Spinal cord (tissue), 10 donors: ENCODE results near the gene ARHGDIG. TPM values are rescaled to one million over a fixed set of nuclear protein-coding genes. Genes with fewer than 3 reads are reported as not detected.

ENCODE experiments used
- DNase-seq, 6 donors: peaks; one replicate each; pipeline versions ENCODE4 v3.0.0 to v3.0.0-alpha.2; 2013 to 2015; ENCODE audit warnings: low spot score in 6 of 6, low read depth in 4 of 6
- H3K27ac ChIP-seq: one replicate; pipeline ENCODE4 v1.5.1; 2013; ENCODE audit warnings: low read depth, low read length, control low read depth
- H3K27me3 ChIP-seq: one replicate; pipeline ENCODE4 v1.6.1; 2013; ENCODE audit warnings: low read length; ENCODE audit not compliant: control insufficient read depth, insufficient read depth
- H3K36me3 ChIP-seq: one replicate; pipeline ENCODE4 v1.6.1; 2013; ENCODE audit warnings: low read length; ENCODE audit not compliant: control insufficient read depth, insufficient read depth
- H3K4me1 ChIP-seq: one replicate; pipeline ENCODE4 v1.6.1; 2013; ENCODE audit warnings: low read length; ENCODE audit not compliant: control insufficient read depth, insufficient read depth
- H3K4me3 ChIP-seq: one replicate; pipeline ENCODE4 v1.5.1; 2013; ENCODE audit warnings: low read depth, low read length, control low read depth
- H3K9me3 ChIP-seq: one replicate; pipeline ENCODE4 v1.6.1; 2013; ENCODE audit warnings: low read length; ENCODE audit not compliant: control insufficient read depth, insufficient read depth
- WGBS: methylation state at CpG from one replicate; pipeline ENCODE4 v1.1.5; 2013; ENCODE audit warnings: missing lambda C conversion rate; ENCODE audit not compliant: insufficient coverage; 5-methylcytosine and 5-hydroxymethylcytosine counted together
- polyA plus RNA-seq, 2 donors: library from polyadenylated mRNA; unstranded; fragments of 120-200 nt; gene quantifications; one replicate each; pipeline ENCODE4 v1.2.1, GENCODE V29; 2013; ENCODE audit not compliant: insufficient read length in 2 of 2
- total RNA-seq, 2 donors: library from RNA; depleted of rRNA in 1 of 2; stranded (reverse); fragments of 120-200 nt in 1 of 2; fragments of >200 nt in 1 of 2; gene quantifications; one replicate each; pipeline versions ENCODE4 v1.2.3 to v1.2.4, GENCODE V29; 2013 to 2014
- donor health status: healthy.

The ARHGDIG gene
- total and polyA plus RNA-seq, 4 donors: 24.9 to 120 (median 78.4) TPM

DNA sequence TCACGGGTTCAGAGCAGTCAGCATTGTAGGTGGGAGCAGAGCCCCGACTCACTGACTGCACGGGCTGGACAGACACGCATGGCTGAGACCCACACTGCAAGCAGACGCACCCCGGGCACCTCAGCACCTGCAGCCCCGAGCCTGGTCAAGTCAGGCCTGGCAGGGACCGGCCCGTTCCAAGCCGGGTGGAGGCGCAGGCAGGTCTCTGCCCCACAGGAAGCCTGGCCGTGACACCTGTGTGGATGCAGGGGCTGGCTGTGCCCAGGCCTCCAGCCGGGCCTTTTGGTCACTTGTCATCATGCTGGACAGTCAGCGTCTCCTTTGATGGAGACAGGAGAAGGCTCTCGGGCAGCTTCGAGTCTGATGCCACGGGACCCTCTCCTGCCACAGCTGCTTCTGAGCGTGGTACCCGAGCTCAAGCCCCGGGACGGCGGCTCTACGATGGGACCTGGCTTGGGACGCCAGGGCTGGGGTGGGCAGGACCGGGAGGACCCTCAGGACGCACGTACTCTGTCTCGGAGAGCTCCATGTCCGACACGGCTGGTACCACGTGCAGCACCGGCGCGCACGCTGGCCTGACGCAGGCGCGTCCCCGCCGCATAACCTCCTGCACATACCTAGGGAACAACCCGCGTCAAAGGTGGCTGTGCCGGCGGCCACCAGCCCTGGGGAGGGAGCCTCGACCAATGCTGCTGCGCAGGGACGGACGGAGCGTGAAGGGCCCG is 10.5 kb downstream of the ARHGDIG start:
- DNase-seq: no peak
- Histone ChIP-seq H3K27me3 (no peaks in the 10 kb centered on the region), H3K36me3 (peaks cover 85% of the 10 kb centered on the region), H3K4me3 (no peak overlapping the region), H3K4me1 (no peaks in the 10 kb centered on the region), H3K9me3 (no peaks in the 10 kb centered on the region), H3K27ac (no peak overlapping the region)
- WGBS: 95% methylated on average over 50 of the region's 50 CpGs

DNA sequence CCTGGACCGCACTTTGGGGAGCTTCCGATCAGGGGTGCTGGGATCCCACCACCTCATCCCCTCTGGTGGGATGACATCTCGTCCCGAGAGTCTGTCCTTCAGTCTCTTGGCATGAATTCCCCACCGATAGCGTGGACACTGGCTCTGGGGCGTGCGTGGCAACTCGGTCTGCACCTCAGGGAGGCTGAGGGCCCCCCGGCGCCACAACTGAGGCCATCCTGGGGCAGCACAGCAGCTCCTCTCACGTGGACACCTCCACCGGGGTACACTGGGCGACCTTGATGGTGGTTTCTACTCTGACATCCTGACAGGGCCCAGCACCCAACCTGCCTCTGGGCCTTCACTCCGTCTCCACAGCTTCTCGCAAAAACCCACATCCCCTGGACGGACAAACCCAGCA is 11.1 kb downstream of the ARHGDIG start:
- 98% methylated on average over 17 of the region's 17 CpGs for WGBS
- no peak overlapping the region for H3K27ac ChIP-seq
- no peaks in the 10 kb centered on the region for H3K9me3 ChIP-seq
- no peaks in the 10 kb centered on the region for H3K4me1 ChIP-seq
- H3K27me3 ChIP-seq: no peaks in the 10 kb centered on the region
- DNase-seq: no peak
- peaks cover 87% of the 10 kb centered on the region for H3K36me3 ChIP-seq
- H3K4me3 ChIP-seq: no peak overlapping the region

DNA sequence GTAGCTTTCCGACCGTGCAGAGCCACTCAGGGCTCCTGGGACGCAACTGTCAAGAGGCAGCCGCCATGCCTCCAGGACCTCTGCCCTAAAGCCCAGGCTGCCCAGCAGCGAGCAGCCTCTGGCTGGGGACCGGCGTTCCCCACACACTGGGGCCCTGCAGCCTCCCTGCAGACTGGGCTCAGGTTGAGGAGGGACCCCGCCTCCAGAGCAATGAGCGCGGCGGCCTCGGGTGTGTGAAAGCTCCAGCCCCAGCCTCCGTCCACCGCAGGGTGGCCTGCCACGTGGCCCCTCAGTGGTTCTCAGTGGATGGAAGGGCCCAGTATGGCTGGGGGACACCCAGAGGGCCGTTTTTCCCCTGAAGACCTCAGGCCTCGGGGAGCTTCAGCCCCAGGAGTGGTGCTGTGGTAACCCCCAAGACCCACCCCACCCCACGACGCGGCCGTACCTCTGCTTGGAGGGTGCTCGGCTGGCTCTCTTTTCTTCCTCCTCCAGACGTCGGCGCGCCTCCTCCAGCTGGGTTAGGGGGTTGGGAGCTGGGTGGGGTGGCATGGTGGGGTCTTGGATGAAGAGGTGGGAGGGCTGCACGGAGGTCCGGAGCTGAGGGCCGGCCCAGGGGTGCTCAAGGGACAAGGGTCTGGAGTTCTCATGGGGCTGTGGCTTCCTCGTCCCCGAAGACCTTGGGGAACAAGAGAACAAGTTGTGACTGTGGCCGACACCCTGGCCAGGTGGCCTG is 12.8 kb downstream of the ARHGDIG start:
- 92% methylated on average over 14 of the region's 32 CpGs for WGBS
- no peaks in the 10 kb centered on the region for H3K27me3 ChIP-seq
- H3K4me3 ChIP-seq: no peak overlapping the region
- peaks cover 87% of the 10 kb centered on the region for H3K36me3 ChIP-seq
- H3K9me3 ChIP-seq: no peaks in the 10 kb centered on the region
- no peak for DNase-seq
- no peaks in the 10 kb centered on the region for H3K4me1 ChIP-seq
- no peak overlapping the region for H3K27ac ChIP-seq

DNA sequence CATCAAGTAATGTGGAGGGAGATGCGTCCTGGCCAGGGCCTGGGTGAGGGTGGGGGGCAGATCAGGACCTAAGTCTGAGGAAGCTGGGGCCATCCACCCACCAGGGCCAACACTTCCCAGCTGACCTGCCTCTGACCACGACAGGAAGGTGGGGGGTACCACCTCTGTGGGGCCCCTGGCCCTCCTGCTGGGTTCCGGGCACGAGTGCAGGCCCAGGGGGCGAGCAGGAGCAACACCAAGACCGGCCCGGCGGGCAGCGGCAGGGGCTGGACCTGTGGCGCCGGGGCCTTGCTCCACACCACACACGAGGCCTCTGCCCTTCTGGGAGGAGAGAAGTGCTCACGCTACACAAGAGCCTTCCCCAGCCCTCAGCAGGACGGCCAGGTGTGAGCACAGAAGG is 15.9 kb downstream of the ARHGDIG start:
- Histone ChIP-seq H3K4me1 (no peaks in the 10 kb centered on the region), H3K27me3 (no peaks in the 10 kb centered on the region), H3K4me3 (no peak overlapping the region), H3K36me3 (peaks cover 64% of the 10 kb centered on the region), H3K9me3 (no peaks in the 10 kb centered on the region), H3K27ac (no peak overlapping the region)
- whole genome bisulfite sequencing: 90% methylated on average over 13 of the region's 14 CpGs
- DNase-seq: no peak

DNA sequence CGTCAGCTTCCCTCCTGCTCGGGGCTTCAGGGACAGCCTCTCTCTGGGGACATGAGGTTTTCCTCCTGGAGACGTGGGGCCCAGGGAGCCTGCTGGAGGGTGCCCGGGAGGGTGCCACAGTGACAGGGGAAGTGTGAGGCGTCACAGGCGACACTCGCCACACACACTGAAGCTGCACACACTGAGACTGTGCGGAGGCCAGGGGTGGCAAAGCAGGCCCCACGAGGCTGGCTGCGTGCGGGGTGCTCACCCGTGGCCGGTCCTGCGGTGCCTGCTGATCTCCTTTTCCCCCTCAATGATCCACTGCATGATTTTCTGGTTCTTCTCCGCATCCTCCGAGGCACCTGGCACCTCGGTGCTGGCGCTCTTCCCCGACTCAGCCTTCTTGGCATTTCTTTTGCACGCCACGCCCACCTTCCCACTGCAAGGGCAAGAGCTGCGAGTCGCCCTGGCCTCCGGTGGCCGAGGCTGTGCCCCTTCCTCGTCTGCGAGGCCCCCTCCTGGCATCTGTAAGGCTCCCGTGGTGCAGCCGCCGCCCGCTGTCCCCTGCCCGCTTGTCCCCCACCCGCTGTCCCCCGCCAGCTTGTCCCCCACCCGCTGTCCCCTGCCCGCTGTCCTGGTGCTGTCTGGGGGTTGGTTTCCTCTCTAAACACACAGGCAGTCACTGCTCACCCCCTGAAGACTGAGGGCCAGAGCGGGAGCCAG is 16.6 kb downstream of the ARHGDIG start:
- no peak overlapping the region for H3K4me3 ChIP-seq
- no peaks in the 10 kb centered on the region for H3K4me1 ChIP-seq
- DNase-seq: no peak
- no peaks in the 10 kb centered on the region for H3K9me3 ChIP-seq
- no peaks in the 10 kb centered on the region for H3K27me3 ChIP-seq
- H3K27ac ChIP-seq: no peak overlapping the region
- 91% methylated on average over 28 of the region's 37 CpGs for WGBS
- peaks cover 60% of the 10 kb centered on the region for H3K36me3 ChIP-seq

DNA sequence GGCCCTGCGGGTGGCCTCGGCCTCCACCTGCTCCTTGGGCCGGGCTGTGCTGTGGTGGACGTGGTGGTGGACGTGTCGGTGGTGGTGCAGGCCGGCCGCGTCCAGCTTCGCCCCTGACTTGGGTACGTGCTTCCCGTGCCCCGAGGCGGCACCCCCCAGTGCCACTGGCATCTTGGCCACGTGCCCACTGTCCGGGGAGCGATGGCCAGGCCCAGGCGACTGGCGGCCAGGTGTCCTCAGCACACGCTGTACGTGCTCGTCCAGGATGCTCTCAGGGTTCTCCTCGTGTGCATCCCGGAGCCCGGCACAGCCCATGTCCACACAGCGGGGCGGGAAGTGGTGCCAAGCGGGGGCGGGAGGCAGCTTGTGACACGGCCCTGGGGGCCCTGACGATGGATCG is 17.4 kb downstream of the ARHGDIG start:
- H3K36me3 ChIP-seq: peaks cover 60% of the 10 kb centered on the region
- WGBS: 93% methylated on average over 32 of the region's 32 CpGs
- DNase-seq: no peak
- H3K4me1 ChIP-seq: no peaks in the 10 kb centered on the region
- H3K9me3 ChIP-seq: no peaks in the 10 kb centered on the region
- no peaks in the 10 kb centered on the region for H3K27me3 ChIP-seq
- H3K27ac ChIP-seq: no peak overlapping the region
- no peak overlapping the region for H3K4me3 ChIP-seq

DNA sequence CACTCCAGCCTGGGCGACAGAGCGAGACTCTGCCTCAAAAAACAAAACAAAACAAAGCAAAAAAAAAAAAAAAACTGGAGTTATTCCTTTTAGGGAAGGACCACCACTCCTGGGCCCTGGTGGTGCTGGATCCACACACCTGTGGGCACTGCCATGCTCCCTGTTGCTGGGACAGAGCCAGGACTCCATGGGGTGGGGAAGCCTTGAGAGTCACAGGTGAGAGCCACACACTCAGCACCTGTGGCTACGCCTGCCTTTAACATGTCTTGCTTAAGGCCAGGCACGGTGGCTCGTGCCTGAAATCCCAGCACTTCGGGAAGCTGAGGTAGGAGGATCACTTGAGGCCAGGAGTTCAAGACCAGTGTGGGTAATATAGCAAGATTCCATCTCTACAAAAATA is 20.8 kb downstream of the ARHGDIG start:
- Histone ChIP-seq H3K36me3 (peaks cover 64% of the 10 kb centered on the region), H3K27me3 (no peaks in the 10 kb centered on the region), H3K27ac (no peak overlapping the region), H3K4me1 (peaks cover 1% of the 10 kb centered on the region), H3K9me3 (no peaks in the 10 kb centered on the region), H3K4me3 (no peak overlapping the region)
- 100% methylated on average over 1 of the region's 6 CpGs for WGBS
- DNase-seq: no peak

DNA sequence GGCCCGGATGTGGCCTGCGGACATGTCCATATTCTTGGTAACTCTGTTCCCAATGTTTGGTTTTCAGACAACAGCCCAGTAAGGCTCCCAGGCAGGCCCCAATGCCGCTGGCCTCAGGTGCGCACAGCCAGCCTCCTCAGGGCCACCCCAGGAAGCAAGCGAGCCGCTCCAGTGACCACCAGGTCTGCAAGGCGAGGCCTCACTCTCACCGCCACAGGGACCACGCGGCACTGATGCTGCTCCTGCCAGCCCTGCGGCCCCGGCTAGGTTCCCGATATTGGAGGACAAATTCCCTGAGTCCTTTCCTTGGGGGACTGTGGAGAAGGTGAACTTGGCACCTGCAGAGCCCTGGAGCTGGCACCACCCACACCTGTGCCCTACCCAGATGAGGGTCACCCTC is 21.6 kb downstream of the ARHGDIG start:
- peaks cover 8% of the 10 kb centered on the region for H3K4me1 ChIP-seq
- DNase-seq: no peak
- WGBS: 95% methylated on average over 13 of the region's 13 CpGs
- H3K4me3 ChIP-seq: no peak overlapping the region
- no peak overlapping the region for H3K27ac ChIP-seq
- H3K27me3 ChIP-seq: no peaks in the 10 kb centered on the region
- peaks cover 64% of the 10 kb centered on the region for H3K36me3 ChIP-seq
- H3K9me3 ChIP-seq: no peaks in the 10 kb centered on the region

DNA sequence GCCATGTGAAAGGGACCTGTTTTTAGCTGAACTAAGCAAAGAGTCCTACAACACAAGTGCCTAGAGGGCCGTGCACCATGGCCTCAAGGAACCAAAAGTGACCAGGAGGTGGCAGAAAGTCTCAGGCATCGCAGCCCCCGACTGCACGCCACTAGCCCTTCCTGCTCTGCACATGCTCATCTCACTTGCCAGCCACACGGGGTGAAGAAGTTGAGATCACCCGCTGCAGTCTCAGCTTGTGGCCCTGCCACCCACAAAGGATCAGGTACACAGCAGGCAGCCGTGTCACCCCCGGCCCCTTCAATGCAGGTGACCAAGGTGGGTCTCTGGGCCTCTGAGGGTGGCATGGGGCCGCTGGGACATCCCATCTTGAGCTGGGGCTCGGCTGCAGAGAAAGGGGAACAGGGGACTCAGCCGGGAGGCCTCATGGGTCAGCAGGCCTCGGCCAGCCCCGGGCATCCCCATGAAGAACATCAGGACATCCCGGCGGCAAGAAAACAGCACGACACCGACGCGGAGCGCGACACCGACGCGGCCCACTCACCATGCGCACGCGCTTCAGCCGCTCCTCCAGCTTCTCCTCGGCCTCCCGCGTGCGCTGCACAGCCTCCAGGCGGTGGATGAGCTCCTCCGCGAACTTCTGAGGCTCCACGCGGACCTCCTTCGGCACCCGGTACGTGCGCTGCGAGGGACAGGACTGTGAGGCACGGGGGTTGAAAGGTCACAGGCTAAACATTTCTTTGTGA is 23.5 kb downstream of the ARHGDIG start:
- peaks cover 68% of the 10 kb centered on the region for H3K36me3 ChIP-seq
- H3K27ac ChIP-seq: no peak overlapping the region
- H3K4me1 ChIP-seq: peaks cover 17% of the 10 kb centered on the region
- H3K27me3 ChIP-seq: no peaks in the 10 kb centered on the region
- WGBS: 91% methylated on average over 43 of the region's 43 CpGs
- no peak for DNase-seq
- no peak overlapping the region for H3K4me3 ChIP-seq
- no peaks in the 10 kb centered on the region for H3K9me3 ChIP-seq
